ENCODE measurements around the gene FSTL1. TPM values are rescaled to one million over a fixed set of nuclear protein-coding genes. Genes with fewer than 3 reads are reported as not detected.

Gene FSTL1
- total RNA-seq, 1 experiment from 2014 or later: 20.7 TPM

DNA sequence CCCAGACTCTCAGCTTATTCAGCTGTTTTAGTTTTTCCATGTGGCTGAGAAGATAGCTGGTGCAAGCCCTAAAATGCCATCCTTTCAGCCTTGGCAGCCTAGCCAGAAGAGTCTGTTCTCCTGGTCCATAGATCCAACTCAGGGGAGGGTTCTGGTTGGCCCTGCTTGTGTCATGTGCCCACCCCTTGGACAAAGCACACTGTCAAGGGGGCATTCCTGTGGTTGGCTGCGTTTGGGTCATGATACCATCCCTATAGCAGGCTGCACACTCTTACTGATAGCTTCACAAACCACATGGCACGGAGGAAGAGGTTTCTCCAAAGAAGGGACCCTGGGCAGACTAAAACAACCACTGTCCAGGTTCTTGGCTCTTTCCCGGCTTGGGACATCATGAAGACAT is 8.4 kb upstream of the FSTL1 start:
- Histone ChIP-seq H3K9ac (ENCODE audit: low read length) (no peak overlapping the region), H3K79me2 (ENCODE audit: insufficient read depth, low read length) (no peaks in the 10 kb centered on the region), H4K20me1 (ENCODE audit: insufficient read depth) (no peaks in the 10 kb centered on the region), H3K36me3 (ENCODE audit: control insufficient read depth in 1 of 2, insufficient read depth in 2 of 2, low read length in 2 of 2) (no peaks in the 10 kb centered on the region), H3K27ac (ENCODE audit: low read depth, low read length) (no peak overlapping the region), H3K9me2 (ENCODE audit: insufficient read depth) (no peaks in the 10 kb centered on the region), H3K4me1 (ENCODE audit: control insufficient read depth in 1 of 2, insufficient read depth in 2 of 2, low read length in 2 of 2) (no peaks in the 10 kb centered on the region), H2AFZ (ENCODE audit: low read depth, low read length, poor library complexity, severe bottlenecking) (no peak overlapping the region), H3K4me2 (ENCODE audit: low read length) (no peak overlapping the region), H3K27me3 (ENCODE audit: insufficient read depth, low read length) (no peaks in the 10 kb centered on the region), H3K9me3 (ENCODE audit: control insufficient read depth in 1 of 2, insufficient read depth in 1 of 2, low read depth in 1 of 2, low read length in 2 of 2) (no peaks in the 10 kb centered on the region), H3K4me3 (replicated peaks in 1 of 2; ENCODE audit: low read depth in 1 of 2, low read length in 2 of 2) (no peak overlapping the region)
- no peak for ATAC-seq
- DNase-seq (ENCODE audit: low read depth, low spot score): no peak
- ChIA-PET RAD21 (ENCODE audit: low non-redundant PET in 1 of 2, low total read pairs in 2 of 2, uncharacterized antibody in 2 of 2, unreplicated experiment in 2 of 2) (no interaction called here), CTCF (no interaction called here), POLR2A (no interaction called here)
- no TSS peak for BruUV-seq (replicated peaks)
- TF ChIP-seq SIN3A (IDR thresholded peaks at IDR 0.05; ENCODE audit: low read depth): no peak
- TF ChIP-seq EZH2phosphoT487 (IDR thresholded peaks at IDR 0.05; ENCODE audit: borderline replicate concordance): no peak
- TF ChIP-seq ZNF274 (IDR thresholded peaks at IDR 0.05; ENCODE audit: low read depth, low read length): no peak
- no peak for TF ChIP-seq FOSL1 (IDR thresholded peaks at IDR 0.05; ENCODE audit: low read depth)
- TF ChIP-seq POLR2A (IDR thresholded peaks at IDR 0.05; ENCODE audit: borderline replicate concordance, extremely low read depth, insufficient read depth, insufficient read length): no peak
- no peak for TF ChIP-seq ZBTB33 (IDR thresholded peaks at IDR 0.05; ENCODE audit: extremely low read depth, insufficient replicate concordance, low read length)
- no peak for TF ChIP-seq RAD21 (IDR thresholded peaks at IDR 0.05; ENCODE audit: low read depth)
- no peak for TF ChIP-seq SRF (IDR thresholded peaks at IDR 0.05; ENCODE audit: low read depth)
- no peak for TF ChIP-seq CBX3 (IDR thresholded peaks at IDR 0.05; ENCODE audit: low read depth)
- TF ChIP-seq ELF1 (IDR thresholded peaks at IDR 0.05; ENCODE audit: borderline replicate concordance, low read depth): no peak
- no peak for TF ChIP-seq CTCF (IDR thresholded peaks at IDR 0.05 in 2 of 3, conservative IDR thresholded peaks at IDR 0.05 in 1 of 3; ENCODE audit: borderline replicate concordance in 1 of 3, insufficient read depth in 1 of 3, low read depth in 2 of 3, low read length in 2 of 3)
- TF ChIP-seq POLR2AphosphoS5 (IDR thresholded peaks at IDR 0.05; ENCODE audit: low read depth, low read length): no peak
- TF ChIP-seq TCF7L2 (IDR thresholded peaks at IDR 0.05; ENCODE audit: borderline replicate concordance, extremely low read depth, insufficient read depth, insufficient read length): no peak
- no peak for TF ChIP-seq EGR1 (IDR thresholded peaks at IDR 0.05; ENCODE audit: low read depth)
- no peak for TF ChIP-seq REST (IDR thresholded peaks at IDR 0.05; ENCODE audit: low read depth)
- intact Hi-C loops (cut with micrococcal nuclease): no loop called here

All from HCT116 (cell line).